PFSK-1 (cell line): ENCODE measurements around the gene RFTN1.

Experiments
- FOXP2 ChIP-seq: optimal IDR thresholded peaks from 2 replicates; pipeline ENCODE3; 2011; ENCODE audit warnings: borderline replicate concordance, control low read depth, inconsistent platforms; ENCODE audit not compliant: insufficient read depth; ENCODE audit errors: extremely low read length, extremely low read depth
- POLR2AphosphoS5 ChIP-seq: IDR thresholded peaks from 2 replicates; pipeline ENCODE4 v1.6.1; 2012; ENCODE audit warnings: low read depth, mild to moderate bottlenecking, control low read depth, low read length, moderate library complexity
- REST ChIP-seq, 2 experiments: IDR thresholded peaks; 2 replicates each; pipeline versions ENCODE4 v1.6.1 to v1.8.0; 2011 to 2012; ENCODE audit warnings: low read depth in 2 of 2, low read length in 2 of 2, control low read depth in 1 of 2, inconsistent platforms in 1 of 2, mild to moderate bottlenecking in 1 of 2, moderate library complexity in 1 of 2; ENCODE audit not compliant: insufficient read depth in 1 of 2
- SIN3A ChIP-seq: IDR thresholded peaks from 2 replicates; pipeline ENCODE4 v1.6.1; 2012; ENCODE audit warnings: mild to moderate bottlenecking, low read length, moderate library complexity, borderline replicate concordance; ENCODE audit not compliant: insufficient read depth
- TAF1 ChIP-seq: IDR thresholded peaks from 2 replicates; pipeline ENCODE4 v1.6.1; 2012; ENCODE audit warnings: low read length, control low read depth, borderline replicate concordance; ENCODE audit not compliant: insufficient read depth

The RFTN1 gene

GRCh38 chr3:16318176-16318575, 195.3 kb downstream of the RFTN1 start:
- TF ChIP-seq SIN3A (no peak), TAF1 (no peak), POLR2AphosphoS5 (no peak), REST (IDR thresholded peaks at IDR 0.05; ENCODE audit: insufficient read depth in 1 of 2, low read depth in 2 of 2, low read length in 2 of 2) (no peak), FOXP2 (no peak)

GRCh38 chr3:16317561-16317945, 195.9 kb downstream of the RFTN1 start:
- no peak for TF ChIP-seq REST (IDR thresholded peaks at IDR 0.05; ENCODE audit: insufficient read depth in 1 of 2, low read depth in 2 of 2, low read length in 2 of 2)
- no peak for TF ChIP-seq TAF1
- TF ChIP-seq SIN3A, result no peak
- TF ChIP-seq POLR2AphosphoS5, result no peak
- no peak for TF ChIP-seq FOXP2

- TF ChIP-seq SIN3A (no peak), FOXP2 (no peak), POLR2AphosphoS5 (no peak), REST (IDR thresholded peaks at IDR 0.05; ENCODE audit: insufficient read depth in 1 of 2, low read depth in 2 of 2, low read length in 2 of 2) (no peak), TAF1 (no peak)
Observed at GRCh38 chr3:16316847-16317560, 196.5 kb downstream of the RFTN1 start.

- TF ChIP-seq POLR2AphosphoS5, result no peak
- TF ChIP-seq REST (IDR thresholded peaks at IDR 0.05; ENCODE audit: insufficient read depth in 1 of 2, low read depth in 2 of 2, low read length in 2 of 2), result no peak
Observed at GRCh38 chr3:16316396-16316795, 197.1 kb downstream of the RFTN1 start.

DNA sequence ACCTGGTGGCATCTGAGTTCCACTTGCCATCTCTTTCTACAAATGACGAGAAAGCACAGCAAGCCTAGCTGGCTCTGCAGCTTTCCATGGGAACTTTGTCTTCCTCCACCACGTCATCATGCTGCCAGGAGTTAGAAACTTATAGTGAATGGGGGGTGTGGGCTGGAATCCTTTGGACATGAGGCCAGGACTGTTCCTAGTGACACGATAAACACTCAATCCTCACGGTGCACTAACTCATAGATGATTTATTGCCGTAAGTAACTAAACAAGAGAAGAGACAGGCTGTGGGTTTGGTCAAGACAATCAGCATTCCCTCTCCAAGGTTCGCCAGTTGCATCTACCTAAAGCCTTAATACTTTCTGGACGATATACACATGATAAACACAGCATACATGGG, 197.9 kb downstream of the RFTN1 start:
- TF ChIP-seq REST (IDR thresholded peaks at IDR 0.05; ENCODE audit: insufficient read depth in 1 of 2, low read depth in 2 of 2, low read length in 2 of 2) (no peak), FOXP2 (no peak), SIN3A (no peak), TAF1 (no peak), POLR2AphosphoS5 (no peak)
